ENCODE measurements around the gene RNH1.
"Not testable (repeated sequence)": the region's sequence is repeated elsewhere in the genome, so short reads cannot be mapped to it uniquely, and the experiment has no call there.

RNH1 gene

GRCh38 chr11:516918-517685, 10.1 kb upstream of the RNH1 start:
- DNase-seq: not testable (repeated sequence)

- DNase-seq: no peak
Measured at GRCh38 chr11:516400-516799, 9.4 kb upstream of the RNH1 start.

GRCh38 chr11:515131-515530, 8.1 kb upstream of the RNH1 start:
- DNase-seq: no peak

- no peak for DNase-seq
Measured at GRCh38 chr11:514606-515005, 7.6 kb upstream of the RNH1 start.

GRCh38 chr11:512761-513595, 5.9 kb upstream of the RNH1 start:
- no peak for DNase-seq

- no peak for DNase-seq
Measured at GRCh38 chr11:508956-509355, 1.9 kb upstream of the RNH1 start.

DNA sequence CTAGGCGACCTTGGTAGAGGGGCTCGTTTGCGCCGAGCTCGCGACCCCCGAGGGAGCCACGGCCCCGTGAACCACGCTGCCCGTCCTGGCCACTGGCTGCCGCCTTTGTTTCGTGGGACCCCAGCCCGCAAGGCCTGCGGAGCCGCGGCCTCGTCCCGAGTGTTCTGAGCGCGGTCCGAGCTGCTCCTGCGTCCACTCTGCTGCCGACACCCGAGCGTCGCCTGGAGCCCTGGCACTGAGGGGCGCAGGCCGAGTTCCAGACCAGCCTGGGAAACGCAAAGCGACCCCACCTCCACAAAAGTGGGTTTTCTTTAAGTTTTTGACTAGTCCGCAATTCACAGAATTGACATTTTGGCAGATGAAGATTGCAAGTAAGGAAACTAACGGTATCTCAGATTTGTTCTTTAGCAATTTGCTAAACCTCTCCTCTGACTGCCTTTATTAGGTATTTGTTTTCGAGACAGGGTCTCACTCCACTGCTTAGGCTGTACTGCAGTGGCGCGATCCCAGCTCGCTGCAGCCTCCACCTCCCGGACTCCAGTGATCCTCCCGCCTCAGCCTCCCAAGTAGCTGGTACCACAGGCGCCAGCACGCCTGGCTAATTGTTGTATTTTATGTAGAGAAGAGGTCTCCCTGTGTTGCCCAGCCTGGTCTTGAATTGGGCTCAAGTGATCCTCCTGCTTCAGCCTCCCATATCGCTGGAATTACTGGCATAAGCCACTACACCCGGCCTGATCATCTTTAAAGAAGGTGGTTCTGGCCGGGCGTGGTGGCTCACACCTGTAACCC, 879 bp upstream of the RNH1 start:
- DNase-seq: no peak

DNA sequence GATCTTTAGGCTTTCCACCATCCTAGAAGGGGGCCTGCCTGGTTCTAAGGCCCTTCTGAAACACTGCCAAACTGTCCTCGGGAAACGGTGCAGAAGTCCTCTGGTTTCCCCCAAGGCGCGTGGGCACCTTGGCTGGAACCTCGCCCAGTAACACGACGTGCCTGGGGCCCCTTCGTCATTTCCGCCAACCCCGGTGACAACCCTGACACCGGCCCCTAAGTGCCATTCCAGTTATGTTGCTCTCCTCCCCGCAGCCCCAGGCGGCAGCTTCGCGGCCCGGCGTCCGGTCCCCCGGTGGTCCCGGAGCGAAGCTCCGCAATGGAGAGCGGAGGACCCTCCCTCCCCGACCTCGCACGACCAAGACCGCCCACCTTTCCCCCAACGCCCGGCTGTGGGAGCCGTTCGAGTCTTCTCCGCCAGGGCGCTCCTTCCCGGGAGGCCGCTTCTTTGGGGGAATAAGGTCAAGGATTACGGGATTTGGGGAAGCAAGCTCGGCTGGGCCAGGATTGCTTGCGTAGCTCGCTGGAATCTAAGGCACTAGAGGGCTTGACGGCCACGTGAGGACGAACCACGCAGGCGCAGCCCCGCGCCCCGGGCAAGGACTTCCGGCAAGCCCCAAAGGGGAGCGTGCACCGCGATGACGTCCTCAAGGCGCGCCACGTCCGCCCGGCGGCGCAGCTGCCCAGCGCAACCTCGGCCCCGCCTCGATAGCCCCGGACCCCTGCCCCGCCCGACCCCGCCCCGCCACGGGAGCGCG, 626 bp downstream of the RNH1 start:
- peak; percentile 99 for DNase-seq

DNA sequence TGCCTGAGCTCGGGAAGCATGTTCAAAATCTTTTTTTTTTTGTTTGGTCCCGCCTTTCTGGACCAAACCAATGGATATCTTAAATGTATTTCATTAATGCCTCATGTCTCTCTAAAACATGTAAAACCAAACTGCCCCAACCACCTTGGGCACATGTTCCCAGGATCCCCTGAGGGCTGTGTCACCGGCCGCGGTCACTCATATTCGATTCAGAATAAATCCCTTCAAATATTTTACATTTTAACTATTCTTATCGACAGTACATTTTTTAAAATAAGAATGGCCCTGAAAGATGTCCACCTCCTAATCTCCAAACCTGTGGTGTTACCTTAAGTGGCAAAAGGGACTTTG, 2.1 kb downstream of the RNH1 start:
- DNase-seq: no peak

DNA sequence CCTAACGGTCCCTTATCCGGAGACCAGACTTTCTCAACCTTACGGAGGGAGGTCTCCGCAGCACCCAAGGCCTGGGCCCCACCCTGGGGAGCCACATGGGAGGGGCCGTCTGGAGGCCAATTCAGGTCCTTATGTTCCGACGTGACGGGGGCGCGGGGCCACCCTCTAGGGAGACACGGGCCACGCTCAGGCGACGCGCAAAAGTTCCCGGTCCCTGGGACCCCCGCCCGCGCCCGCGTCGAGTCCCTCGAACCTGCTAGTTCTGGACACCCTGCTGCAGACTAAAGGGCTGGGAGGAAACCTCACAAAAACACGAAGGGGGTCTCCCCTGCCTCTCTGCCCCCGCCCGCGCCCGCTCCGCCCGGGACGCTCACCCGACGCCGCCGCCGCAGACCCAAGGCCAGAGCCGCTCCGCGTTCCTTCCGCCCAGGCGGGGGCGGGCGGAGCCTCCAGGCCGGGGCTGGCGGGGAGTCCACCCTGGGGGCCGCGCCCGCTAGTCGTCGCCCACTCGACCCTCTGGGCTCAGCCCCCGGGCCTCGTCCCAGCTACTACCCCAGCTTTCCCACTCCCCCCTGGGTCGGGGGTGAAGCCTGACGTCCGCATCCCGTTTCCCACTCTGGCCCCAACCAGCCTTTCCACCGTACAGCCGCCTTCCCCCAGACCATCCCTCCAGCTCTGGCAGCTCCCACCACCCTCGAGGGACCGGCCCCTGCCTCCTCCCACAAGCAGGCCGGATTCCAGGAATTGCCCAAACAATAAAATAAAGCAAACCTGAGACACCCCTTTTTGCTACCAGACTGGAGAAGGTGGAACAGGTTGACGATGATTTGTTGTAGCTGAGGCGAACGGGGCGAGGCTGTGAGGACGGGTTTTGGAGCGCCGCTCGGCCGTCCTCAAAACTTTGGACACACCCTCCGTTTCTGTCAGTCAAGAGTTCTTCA, 2.7 kb downstream of the RNH1 start:
- DNase-seq: peak; percentile 65

DNA sequence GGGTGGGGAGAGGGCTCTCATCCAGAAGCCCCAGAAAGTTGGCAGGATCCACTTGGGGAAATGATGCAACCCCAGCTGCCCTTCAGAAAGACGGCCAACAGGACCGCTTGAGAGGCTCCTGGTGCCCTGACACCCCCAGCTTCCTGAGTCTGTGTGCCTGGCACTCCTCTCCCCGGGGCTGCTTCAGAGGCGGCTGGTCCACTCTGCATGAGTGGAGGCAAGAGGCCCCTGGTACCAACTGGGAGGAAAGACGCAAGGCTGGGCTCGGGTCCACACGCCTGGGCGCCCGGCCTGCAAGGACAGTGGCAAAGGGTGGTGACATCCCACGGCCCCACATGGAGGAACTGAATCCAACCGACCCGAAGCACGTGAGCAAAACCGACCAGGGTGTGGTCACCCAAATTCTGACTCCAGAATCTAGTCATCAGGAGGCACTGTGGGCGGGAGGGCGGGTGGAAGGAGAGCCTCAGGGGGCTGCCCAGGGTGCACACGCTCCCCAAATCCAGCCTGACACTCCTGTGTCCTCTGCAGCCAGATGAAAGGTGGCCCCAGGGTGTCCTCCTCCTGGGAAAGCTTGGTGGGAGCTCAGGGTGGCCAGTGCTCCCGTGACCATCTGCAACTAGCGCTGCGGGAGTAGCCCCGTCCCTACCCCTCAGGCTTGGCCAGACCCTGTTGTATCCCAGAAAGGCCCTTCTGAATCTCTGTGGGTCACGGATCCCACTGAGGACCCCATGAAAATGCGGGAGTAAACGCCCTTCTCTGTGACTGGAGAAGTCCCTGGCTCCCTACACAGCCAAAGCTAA, 3.7 kb downstream of the RNH1 start:
- no peak for DNase-seq

- no peak for DNase-seq
Measured at GRCh38 chr11:502288-503178, 4.5 kb downstream of the RNH1 start.

DNA sequence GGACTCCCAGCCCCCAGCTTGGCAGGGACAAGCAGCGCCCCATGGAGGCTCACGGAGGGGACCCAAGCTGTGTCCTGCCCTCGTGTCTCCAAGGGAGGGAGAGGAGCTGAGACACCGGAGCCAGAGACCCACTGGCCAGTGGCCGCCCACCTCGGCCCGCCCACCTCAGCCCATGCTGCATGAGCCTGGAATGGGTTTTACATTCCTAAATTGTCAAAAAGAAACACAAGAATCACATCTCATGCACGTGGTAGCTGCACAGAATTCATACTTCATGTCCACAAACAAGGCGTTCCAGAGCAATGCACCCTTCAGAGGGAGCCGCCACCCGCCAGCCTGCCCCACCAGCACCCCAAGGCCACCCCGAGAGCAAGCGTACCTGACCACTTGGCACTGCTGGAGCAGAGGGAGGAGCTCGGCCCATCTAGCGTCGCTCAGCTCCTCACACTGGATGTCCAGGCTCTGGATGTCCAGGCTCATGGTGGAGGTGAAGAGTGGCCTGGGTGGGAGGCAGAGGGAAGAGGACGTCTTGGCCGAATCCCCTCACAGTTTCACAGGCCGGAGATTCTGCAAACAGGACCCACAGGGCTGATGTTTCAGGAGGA, 5.3 kb downstream of the RNH1 start:
- DNase-seq: no peak

DNA sequence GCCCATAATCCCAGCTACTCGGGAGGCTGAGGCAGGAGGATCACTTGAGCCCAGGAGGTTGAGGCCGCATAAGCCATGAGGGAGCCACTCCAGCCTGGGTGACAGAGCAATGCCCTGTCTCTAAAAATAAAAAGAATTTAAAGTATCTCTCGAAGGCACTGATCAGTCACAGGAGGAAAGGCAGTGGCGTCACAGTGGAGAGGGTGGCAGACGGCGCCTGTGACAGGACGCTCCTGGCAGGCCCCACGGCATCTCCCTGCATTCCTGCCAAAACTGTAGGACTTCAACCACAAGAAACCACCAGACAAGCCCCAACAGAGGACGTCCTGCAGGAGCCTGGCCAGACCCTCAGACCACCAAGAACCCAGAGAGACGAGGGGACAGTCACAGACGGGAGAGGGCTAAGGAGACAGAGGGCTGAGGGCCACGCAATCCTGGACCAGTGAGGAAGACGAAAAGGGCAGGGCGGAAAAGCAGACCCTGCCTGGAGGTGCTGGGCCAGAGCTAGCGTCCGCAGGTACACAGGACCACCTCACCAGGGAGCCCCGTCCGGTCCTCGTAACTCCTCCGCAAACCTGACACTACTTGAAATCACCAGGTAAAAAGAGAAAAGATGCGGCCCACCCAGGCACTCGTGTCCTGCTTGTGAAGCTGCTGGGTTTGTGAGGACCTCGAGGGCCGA, 5.9 kb downstream of the RNH1 start:
- DNase-seq: no peak

DNA sequence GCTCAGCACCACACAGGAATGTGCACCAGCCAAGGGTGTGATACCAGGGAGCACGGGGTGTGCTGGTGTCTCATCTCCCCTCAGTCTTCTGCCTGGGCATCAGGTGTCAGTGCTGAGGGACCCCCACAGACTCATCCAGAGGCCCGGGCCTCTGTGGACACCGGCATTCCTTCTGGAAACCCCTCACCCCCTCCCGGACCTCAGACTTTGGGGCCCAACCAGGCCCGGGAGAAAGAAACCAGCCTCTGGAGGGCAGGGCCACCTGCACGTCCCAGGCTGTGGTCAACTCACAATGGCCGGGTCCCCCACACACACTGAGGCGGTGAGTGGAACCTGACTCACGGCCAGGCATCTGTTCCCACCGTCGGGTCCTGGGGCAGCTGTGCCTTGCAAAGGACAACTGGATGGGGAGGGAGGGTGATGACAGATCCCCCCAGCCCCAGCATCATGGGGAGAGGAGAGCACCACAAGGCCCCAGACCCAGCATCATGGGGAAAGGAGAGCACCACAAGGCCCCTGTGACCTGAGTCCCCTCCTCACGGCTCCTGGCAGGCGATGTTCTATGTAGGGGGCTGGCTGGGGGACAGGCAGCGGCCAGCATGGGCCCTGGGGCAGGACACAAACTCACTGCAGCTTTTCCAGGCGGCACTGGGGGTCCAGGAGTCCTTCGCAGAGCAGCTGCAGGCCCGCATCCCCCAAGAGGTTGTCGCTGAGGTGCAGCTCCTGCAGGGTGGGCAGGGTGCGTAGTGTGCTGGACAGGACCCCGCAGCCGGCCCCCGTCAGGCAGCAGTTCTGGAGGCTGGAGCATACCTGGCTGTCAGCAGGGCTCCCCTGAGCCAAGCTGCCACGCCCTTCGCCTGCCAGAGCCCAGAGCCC, 7.6 kb downstream of the RNH1 start:
- DNase-seq: no peak

DNA sequence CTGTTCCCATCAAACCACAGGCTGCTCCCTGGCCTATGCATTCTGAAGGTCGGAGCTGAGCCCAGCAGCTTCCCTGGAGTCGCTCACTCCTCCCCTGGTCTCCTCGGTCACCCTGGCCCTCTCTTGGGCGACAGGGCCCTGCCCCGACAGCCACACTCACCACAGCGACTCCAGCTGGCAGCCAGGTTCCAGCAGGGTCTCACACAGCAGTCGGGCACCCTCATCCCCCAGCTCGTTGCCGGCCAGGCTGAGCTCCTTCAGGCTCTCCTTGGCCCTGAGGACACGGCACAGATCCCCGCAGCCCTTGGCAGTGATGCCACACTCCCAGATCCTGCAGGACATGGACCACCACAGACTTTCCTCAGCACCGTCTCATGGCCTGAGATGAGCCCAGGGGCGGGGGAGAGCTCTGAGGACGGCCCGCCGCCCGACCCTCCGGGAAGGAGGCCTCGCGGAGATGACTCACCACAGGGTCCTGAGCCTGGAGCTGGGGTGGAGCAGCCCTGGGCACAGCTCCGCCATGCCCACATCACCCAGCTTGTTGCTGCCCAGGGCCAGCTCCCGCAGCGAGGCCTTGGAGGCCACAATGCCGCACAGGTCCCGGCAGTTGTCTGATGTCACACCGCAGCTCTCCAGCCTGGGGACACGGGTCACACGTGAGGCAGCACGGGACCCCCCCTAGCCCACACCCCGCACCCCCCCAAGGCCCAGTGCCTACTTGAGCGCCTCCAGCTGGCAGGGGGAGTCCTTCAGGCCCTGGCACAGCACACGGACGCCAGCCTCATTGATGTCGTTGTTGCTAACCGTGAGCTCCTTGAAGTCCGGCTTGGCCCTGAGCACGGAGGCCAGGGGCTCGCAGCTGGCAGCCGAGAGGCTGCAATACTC, 8.5 kb downstream of the RNH1 start:
- no peak for DNase-seq
